Ramos (cell line): ENCODE measurements around the gene FMO5.
"Not testable (repeated sequence)": the region's sequence is repeated elsewhere in the genome, so short reads cannot be mapped to it uniquely, and the experiment has no call there.

Experiments used
- in situ Hi-C: fragments of 300-500 bp; cut with MboI; formaldehyde crosslinking; loops from one replicate; pipeline ENCODE4 v1.14.3; 2022; ENCODE audit warnings: low sequenced_read_pairs; ENCODE audit not compliant: unreplicated experiment

Gene FMO5

DNA sequence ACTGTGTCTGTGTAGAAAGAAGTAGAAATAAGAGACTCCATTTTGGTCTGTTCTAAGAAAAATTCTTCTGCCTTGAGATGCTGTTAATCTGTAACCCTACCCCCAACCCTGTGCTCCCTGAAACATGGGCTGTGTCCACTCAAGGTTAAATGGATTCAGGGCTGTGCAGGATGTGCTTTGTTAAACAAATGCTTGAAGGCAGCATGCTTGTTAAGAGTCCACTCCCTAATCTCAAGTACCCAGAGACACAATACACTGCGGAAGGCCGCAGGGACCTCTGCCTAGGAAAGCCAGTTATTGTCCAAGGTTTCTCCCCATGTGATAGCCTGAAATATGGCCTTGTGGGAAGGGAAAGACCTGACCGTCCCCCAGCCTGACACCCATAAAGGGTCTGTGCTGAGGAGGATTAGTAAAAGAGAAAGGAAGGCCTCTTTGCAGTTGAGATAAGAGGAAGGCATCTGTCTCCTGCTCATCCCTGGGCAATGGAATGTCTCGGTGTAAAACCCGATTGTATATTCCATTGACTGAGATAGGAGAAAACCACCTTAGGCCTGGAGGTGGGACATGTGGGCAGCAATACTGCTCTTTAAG is 15.1 kb upstream of the FMO5 start:
- in situ Hi-C loops, result not testable (repeated sequence)

DNA sequence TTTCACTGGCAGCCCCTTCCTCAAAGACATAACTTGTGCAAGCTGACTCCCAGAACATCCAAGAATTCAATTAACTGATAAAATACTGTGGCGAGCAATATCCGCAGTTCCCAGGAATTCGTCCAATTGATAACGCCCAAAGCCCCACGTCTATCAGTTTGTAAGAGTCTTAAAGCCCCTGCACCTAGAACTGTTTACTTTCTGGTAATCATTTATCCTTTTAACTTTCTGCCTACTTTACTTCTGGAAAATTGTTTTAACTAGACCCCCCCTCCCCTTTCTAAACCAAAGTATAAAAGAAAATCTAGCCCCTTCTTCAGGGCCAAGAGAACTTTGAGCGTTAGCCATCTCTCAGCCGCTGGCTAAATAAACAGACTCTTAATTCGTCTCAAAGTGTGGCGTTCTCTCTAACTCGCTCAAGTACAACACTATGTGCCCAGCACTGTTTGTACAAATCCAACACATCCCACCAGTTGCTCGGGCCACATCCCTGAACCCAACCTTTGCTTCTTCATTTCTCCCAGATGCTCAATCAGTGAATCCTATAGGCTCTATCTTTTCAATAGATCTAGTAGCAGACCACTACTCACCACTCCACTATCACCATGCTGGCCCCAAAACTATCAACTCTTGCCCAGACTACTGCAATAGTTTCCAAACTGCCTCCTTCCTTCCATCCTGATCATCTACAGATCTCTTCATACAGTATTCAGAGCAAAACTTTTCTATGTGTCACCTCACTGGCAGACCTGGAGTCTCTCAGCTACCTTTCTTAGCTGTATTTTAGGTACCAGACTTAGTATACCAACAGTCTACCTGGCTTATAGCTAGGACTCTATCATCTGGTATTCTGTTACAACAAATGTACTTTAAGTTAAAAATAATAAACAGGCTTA is 14.0 kb upstream of the FMO5 start:
- in situ Hi-C loops, result no loop called here

DNA sequence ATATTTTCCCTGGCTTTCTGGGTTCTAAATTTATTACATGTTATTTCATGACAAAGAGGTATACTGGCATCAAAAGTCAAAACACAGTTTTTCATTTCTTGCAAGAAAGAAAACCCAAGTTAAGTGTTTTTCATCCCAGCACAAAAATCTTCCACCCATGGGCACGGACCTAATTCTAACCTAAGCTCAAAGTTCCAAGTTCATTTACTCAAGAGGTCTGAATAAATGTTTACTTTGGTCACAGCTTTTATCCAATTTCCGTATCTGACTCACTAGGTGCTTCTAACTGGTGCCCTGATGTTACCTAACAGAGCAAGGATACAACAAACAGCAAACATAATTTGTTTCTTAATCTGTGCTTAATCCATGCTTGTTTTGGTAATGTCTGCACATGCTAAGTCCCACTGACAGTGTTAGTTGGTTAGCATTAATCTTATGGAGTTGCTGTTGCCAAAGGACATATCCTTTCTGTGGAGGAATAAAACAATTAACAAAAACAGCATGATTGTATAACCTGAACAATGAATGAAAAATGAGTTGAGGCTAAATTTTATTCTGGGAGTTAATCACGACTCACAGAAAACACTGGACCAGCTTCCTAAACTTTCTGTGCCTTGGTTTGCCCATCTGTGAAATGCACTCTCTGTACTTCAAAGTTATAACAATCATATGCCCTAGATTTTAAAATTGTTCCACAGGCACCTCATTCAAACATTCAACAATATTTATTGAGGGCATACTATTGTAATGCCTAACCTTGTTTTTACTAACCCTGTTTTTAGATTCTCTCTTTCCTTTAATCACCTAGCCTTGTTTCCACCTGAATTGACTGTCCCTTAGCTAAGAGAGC is 13.1 kb upstream of the FMO5 start:
- in situ Hi-C loops, result no loop called here

DNA sequence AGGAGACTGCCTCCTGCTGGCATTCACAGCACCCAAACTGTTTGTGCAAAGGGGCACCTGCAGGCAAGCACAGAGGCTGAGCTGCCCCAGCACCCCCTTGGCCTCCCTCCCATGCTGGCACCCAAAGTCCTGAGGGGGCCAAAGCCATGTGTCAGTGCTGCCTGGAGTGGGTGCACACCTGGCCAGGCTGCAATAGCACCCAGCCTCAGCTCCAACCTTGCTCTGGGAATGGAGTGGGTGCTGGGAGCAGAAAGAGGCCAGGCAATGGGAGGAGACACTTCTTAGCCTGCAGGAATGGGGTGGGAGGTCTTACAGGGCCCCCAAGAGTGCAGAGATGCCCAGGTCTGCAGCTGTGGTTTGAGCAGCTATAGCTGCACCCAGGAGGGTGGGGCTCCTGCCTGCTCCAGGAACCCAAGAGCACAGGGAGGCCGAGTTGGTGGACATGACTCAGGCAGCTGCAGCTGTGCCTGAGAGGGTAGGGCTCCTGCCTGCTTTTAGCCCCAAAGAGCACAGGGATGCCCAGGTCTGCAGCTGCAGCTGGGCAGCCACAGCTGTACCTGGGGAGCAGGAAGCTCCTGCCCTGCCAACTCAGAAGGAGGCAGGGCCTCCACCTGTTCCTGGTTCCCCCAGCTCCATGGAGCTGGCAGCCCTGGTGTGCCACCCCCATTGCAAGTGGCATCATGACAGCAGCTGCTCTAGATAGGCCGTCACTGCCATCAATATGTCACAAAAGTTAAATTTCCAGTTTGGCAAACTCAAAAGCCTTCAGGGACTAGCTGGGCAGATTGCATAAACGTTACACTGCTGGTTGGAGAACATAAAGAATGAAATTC is 12.0 kb upstream of the FMO5 start:
- in situ Hi-C loops, result no loop called here

DNA sequence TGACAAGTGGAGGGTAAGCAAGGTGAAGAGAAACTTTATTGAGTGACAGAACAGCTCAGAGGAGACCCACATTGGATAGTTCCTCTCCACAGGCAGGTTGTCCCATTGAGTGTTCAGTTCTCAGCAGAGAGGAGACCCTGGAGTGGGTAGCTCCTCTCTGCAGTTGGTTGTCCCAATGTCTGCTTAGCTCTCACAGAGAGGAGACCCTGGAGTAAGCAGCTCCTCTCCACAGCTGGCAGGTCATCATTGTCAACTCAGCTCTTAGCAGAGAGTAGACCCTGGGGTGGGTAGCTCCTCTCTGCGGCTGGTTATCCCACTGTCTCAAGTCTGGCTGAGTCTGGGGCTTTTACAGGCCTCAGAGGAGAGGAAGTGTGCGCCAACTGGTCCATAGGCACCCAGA is 11.3 kb upstream of the FMO5 start:
- in situ Hi-C loops, result no loop called here

DNA sequence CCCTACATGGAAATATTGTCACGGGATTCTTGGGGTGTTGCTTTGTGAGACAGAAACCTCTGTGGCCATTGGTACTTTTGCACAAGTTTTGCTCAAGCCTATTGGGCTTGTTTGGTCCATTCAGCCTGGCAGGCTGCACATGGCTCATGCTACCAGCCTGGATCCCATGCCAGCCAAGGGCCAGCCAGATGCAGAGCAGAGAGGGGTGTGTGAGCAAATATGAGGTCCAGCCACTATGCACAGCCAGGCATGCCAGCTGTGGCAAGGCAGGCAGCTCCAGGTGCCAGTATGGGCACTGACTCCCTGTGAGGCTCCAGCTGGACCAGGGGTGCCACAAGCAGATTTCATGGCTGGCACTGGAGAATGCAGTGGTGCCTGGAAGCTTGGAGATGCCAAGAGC is 10.7 kb upstream of the FMO5 start:
- in situ Hi-C loops, result no loop called here

DNA sequence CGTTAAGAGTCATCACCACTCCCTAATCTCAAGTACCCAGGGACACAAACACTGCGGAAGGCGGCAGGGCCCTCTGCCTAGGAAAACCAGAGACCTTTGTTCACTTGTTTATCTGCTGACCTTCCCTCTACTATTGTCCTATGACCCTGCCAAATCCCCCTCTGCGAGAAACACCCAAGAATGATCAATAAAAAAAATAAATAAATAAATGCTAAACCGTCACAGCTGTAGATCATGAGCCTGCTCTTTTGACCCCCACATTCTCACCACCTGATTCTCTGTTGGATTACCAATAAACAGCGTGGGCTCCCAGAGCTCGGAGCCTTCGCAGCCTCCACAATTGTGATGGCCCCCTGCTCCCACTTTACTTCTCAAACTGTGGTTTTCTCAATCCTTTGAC is 8.8 kb upstream of the FMO5 start:
- in situ Hi-C loops, result not testable (repeated sequence)

DNA sequence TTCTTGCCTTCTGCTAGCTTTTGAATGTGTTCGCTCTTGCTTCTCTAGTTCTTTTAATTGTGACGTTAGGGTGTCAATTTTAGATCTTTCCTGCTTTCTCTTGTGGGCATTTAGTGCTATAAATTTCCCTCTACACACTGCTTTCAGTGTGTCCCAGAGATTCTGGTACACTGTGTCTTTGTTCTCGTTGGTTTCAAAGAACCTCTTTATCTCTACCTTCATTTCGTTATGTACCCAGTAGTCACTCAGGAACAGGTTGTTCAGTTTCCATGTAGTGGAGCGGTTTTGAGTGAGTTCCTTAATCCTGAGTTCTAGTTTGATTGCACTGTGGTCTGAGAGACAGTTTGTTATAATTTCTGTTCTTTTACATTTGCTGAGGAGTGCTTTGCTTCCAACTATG is 5.9 kb upstream of the FMO5 start:
- in situ Hi-C loops, result not testable (repeated sequence)

DNA sequence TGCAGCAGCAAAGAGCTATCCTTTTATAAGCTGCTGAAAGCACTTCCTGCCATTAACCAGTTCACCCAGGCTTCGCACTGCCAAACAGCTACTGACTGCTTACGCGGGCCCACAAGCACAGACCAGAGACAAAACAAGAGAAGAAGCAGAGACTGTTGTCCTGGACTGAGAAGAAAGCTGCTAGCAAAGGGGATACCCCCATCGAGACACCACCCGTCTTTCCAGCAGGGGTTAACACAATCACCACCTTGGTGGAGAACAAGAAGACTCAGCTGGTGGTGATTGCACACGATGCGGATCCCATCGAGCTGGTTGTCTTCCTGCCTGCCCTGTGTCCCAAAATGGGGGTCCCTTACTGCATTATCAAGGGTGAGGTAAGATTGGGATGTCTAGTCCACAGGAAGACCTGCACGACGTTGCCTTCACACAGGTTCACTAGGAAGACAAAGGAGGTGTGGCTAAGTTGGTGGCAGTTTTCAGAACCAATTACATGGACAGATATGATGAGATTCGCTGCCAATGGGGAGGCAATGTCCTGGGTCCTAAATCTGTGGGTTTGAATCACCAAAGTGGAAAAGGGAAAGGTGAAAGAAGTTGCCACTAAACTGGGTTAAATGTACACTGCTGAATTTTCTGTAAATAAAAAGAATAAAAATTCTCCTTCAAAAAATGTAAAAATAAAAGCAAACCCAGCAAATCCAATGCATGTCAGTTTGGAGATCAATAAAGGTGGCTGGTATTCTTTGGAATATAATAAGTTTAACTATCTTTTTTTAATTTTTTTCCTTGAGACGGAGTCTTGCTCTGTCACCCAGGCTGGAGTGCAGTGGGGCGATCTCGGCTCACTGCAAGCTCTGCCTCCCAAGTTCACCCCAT is 1.2 kb downstream of the FMO5 start:
- in situ Hi-C loops, result no loop called here

DNA sequence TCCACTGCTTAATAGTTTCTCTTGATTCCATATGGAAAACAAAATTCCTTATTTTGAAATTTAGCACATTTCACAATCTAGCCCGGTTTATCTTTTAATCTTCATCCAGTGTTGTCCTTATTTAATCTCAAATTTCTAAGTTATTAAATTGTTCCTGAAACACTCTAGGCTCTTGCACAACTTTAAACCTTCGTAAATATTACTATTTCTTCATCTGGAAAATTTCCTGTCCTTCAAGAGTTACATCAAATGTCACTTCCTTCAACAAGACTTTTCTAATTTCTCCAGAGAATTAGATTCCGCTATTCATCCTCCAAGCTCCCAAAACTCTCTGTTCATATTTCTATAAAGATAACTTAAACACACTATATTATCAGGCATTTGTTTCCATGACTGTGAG is 6.5 kb downstream of the FMO5 start:
- in situ Hi-C loops, result no loop called here

DNA sequence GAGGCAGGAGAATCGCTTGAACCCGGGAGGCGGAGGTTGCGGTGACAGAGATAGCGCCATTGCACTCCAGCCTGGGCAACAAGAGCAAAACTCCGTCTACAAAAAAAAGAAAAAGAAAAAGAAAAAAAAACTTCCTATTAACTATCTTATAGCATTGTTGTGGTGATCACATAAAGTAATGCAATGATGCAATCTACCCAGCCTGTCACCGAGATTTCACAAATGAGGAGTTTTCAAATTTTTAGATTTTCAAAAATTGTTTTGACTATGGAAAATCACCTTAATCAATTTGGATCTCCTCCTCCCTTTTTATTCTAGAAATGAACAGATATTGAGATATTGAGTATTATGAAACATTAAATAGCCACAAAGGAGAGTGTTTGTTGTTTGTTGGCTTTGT is 8.0 kb downstream of the FMO5 start:
- in situ Hi-C loops, result no loop called here

DNA sequence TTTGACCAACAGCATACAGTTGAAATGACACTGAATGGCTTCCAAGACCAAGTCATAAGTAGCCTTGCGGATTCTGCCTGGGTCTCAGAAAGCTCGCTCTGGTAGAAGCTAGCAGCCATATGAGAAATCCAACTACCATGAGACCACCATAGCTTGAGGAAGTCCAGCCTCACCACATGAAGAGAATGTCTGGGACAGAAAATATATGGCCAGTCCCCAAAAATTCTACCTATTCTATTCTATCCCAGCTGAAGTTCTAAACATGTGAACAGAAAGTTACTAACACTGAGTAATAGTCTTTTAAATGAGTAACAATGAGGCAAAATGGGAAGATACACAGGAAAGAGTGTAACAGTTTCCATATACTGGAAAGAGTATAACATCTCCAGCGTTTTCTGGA is 9.0 kb downstream of the FMO5 start:
- in situ Hi-C loops, result no loop called here

DNA sequence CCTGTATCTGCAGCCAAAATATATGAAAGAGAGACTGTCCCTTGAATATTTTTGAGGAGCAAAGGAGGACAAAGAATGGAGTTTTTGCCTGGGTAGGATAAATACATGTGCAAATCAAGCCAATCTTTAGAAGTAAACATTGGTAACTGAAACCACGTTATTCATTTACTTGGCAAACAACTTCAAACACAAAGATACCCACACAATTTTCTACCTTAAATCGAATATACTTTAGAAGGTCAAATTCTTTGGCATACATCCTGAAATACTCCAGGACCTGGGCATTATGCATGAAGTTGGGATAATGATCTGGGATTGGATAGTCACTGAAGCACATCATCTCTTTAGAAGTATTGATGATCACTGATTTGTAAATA is 9.6 kb downstream of the FMO5 start:
- in situ Hi-C loops, result no loop called here

DNA sequence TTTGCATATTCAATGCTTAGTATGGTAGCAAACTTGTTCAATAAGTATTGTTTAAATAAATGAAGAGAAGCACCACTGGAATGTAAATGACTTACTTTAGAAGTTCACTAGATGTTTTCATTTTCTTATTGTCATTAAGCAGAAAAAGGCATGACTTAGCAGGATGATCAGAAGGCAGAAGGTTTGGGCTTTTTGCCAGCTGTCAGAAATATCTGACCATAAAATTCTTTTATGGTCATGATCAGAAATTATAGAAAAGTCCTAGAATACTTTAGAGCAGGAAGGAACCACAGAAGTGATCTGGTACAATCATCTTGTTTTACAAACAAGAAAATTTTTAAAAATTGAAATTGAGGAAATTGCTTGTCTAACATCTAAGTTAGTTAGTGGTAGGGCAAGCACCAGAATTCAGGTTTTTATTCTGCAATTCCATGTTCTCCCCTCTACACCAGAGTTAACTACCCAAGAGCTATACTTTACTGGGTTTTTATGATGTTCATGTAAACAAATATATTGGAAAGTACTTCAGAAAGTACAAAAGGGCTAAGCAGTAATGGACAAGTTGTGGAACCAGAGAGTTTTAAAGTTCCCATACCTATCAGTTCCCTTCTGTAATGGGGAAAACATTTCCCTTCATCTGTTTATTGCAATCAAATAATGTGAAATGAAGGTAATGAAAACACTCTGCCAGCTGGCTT is 10.1 kb downstream of the FMO5 start:
- in situ Hi-C loops, result no loop called here

DNA sequence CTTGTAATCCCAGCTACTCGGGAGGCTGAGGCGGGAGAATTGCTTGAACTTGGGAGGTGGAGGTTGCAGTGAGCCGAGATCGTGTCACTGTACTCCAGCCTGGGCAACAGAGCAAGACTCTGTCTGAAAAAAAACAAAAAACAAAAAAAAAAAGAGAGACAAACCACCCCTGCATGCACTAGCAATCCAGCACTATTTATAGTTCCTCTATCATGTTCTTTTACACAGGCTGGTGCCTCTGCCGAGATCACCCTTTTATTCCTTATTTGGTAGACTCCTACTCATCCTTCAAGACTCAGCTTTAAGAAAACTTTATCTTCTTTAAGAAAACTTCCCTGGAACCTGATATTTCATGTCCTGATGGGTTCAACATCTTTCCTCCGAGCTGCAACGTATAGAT is 10.8 kb downstream of the FMO5 start:
- in situ Hi-C loops, result no loop called here

DNA sequence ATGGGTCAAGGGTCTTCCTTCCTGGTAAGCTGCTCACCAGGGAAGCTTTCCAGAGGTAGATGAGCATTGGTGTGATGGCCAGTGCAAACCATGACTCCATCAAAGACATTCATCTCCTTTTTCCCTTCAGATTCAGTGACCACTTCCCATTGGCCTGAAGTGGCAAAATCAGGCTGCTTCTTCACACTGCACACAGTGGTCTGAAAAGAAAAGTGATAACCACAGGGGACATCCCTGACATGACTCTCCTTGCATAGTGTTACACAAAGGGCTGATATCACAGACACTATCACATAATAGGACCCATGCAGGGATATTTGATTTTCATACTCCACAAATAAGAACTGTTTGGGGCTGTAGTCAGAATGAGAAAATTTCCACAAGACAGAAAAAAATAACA is 11.9 kb downstream of the FMO5 start:
- in situ Hi-C loops, result no loop called here

DNA sequence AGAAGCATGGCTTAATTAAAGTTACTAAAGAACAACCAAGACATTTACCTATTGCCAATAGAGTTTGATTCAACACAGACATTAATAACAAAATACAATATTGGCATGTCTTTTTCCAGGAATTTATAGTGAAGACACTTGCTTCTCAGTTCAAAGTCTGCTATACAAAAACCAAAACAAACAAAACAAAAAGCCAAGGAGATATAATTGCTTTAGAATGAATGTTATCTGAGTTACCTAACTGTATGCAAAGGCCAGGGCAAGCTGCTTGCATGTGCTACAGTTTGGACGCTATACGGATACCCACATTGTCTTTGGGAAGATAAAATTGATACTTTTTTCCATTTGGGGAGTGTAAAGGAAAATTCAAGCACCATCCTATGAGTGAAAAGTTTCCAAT is 13.6 kb downstream of the FMO5 start:
- in situ Hi-C loops, result no loop called here

DNA sequence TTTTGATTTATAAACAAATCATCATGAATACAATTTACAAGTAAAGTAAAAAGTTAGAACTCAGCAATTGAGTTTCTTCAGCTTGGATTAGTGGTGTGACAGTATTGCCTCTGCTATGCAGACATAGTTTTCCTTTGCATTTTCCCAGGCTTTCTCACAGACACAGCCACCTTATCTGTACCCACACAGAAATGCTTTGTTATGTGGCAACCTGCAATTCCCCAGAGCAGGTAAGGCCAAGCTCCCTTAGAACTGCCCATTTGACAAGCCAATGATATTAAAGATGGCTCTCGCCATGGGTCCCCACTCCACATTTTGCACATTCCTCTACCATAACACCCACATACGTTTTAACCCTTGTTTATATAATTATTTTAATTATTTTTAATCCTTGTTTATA is 14.2 kb downstream of the FMO5 start:
- in situ Hi-C loops, result no loop called here
